HCT116 (cell line): ENCODE data around the gene ZNF555. TPM values are rescaled to one million over a fixed set of nuclear protein-coding genes. Genes with fewer than 3 reads are reported as not detected.

Source experiments
- ATAC-seq: fragments of 200-7000 bp; cut with Tn5 transposase; 2 replicates; pipeline ENCODE4 v1.9.1; 2020; ENCODE audit warnings: mild to moderate bottlenecking, moderate library complexity
- BruUV-seq: library from RNA; stranded (reverse); fragments of 400-500 nt; replicated peaks from 2 replicates; lab custom pipeline; 2021; lab: Mats Ljungman, UMichigan
- CTCF ChIA-PET: fragments of 300-600 bp; sonication (Branson Sonifier 250); formaldehyde crosslinking; loops from one replicate; lab custom pipeline; 2021; ENCODE audit warnings: antibody characterized with exemption; lab: Charles Lee
- POLR2A ChIA-PET: fragments of 300-600, 350-600 bp; sonication (Branson Sonifier 250); formaldehyde crosslinking; loops from one replicate; lab custom pipeline; 2021; ENCODE audit warnings: antibody characterized with exemption; lab: Charles Lee
- RAD21 ChIA-PET, 2 experiments: fragments of 300-600 bp; sonication (Branson Sonifier 250); formaldehyde crosslinking; loops; one replicate each; lab custom pipeline; 2023; ENCODE audit warnings: low total read pairs in 2 of 2; ENCODE audit not compliant: uncharacterized antibody in 2 of 2, unreplicated experiment in 2 of 2, low non-redundant PET in 1 of 2; lab: Charles Lee
- DNase-seq: peaks from one replicate; pipeline ENCODE4 v3.0.0-alpha.2; 2010; ENCODE audit warnings: low read depth, low spot score
- H2AFZ ChIP-seq: fragments of 200-600 bp; shearing (Covaris generic), sonication (generic); 2 replicates; pipeline ENCODE4 v1.6.1; 2017; ENCODE audit warnings: low read depth, mixed run types, mixed read lengths, antibody characterized with exemption, low read length; ENCODE audit not compliant: poor library complexity, severe bottlenecking
- H3K27ac ChIP-seq: 2 replicates; pipeline ENCODE4 v1.5.1; 2012; ENCODE audit warnings: low read depth, low read length
- H3K27me3 ChIP-seq: fragments of 200-600 bp; sonication (generic); 2 replicates; pipeline ENCODE4 v1.6.1; 2016; ENCODE audit warnings: mixed run types, low read length, mixed read lengths; ENCODE audit not compliant: insufficient read depth
- H3K36me3 ChIP-seq, 2 experiments: fragments of 200-500 bp in 1 of 2; fragments of 200-600 bp in 1 of 2; sonication (Bioruptor generic) in 1 of 2; sonication (generic) in 1 of 2; 2 replicates each; pipeline versions ENCODE4 v1.5.1 to v1.6.1; 2014 to 2016; ENCODE audit warnings: low read length in 2 of 2, inconsistent platforms in 1 of 2, mixed read lengths in 1 of 2, mixed run types in 1 of 2; ENCODE audit not compliant: insufficient read depth in 2 of 2, control insufficient read depth in 1 of 2
- H3K4me1 ChIP-seq, 2 experiments: fragments of 200-600 bp in 1 of 2; sonication (generic) in 1 of 2; 2 replicates each; pipeline versions ENCODE4 v1.5.1 to v1.6.1; 2012 to 2017; ENCODE audit warnings: low read length in 2 of 2, inconsistent platforms in 1 of 2, mild to moderate bottlenecking in 1 of 2, mixed read lengths in 1 of 2, mixed run types in 1 of 2, moderate library complexity in 1 of 2; ENCODE audit not compliant: insufficient read depth in 2 of 2, control insufficient read depth in 1 of 2
- H3K4me2 ChIP-seq: fragments of 200-600 bp; sonication (generic); 2 replicates; pipeline ENCODE4 v1.6.1; 2017; ENCODE audit warnings: mixed run types, low read length, mixed read lengths
- H3K4me3 ChIP-seq, 2 experiments: fragments of 200-600 bp in 1 of 2; sonication (generic) in 1 of 2; replicated peaks in 1 of 2; 2 replicates each; pipeline ENCODE4 v1.5.1; 2011 to 2016; ENCODE audit warnings: low read length in 2 of 2, control low read depth in 1 of 2, low read depth in 1 of 2, mild to moderate bottlenecking in 1 of 2, mixed read lengths in 1 of 2, mixed run types in 1 of 2
- H3K79me2 ChIP-seq: fragments of 200-600 bp; sonication (generic); 2 replicates; pipeline ENCODE4 v1.6.1; 2017; ENCODE audit warnings: mild to moderate bottlenecking, mixed run types, low read length, moderate library complexity, mixed read lengths; ENCODE audit not compliant: insufficient read depth
- H3K9ac ChIP-seq: fragments of 200-600 bp; sonication (generic); 2 replicates; pipeline ENCODE4 v1.6.1; 2016; ENCODE audit warnings: low read length, mixed read lengths
- H3K9me2 ChIP-seq: fragments of 200-600 bp; sonication (generic), shearing (Covaris generic); 2 replicates; pipeline ENCODE4 v1.6.1; 2017; ENCODE audit warnings: mixed run types, mild to moderate bottlenecking, moderate library complexity; ENCODE audit not compliant: insufficient read depth
- H3K9me3 ChIP-seq, 2 experiments: fragments of 200-500 bp in 1 of 2; fragments of 200-600 bp in 1 of 2; sonication (Bioruptor generic) in 1 of 2; sonication (generic) in 1 of 2; 2 replicates each; pipeline ENCODE4 v1.6.1; 2014 to 2017; ENCODE audit warnings: low read length in 2 of 2, mixed read lengths in 2 of 2, inconsistent platforms in 1 of 2, low read depth in 1 of 2, mild to moderate bottlenecking in 1 of 2, mixed run types in 1 of 2, moderate library complexity in 1 of 2; ENCODE audit not compliant: control insufficient read depth in 1 of 2, insufficient read depth in 1 of 2
- H4K20me1 ChIP-seq: fragments of 200-600 bp; sonication (generic), shearing (Covaris generic); 2 replicates; pipeline ENCODE4 v1.6.1; 2017; ENCODE audit warnings: mixed run types, mild to moderate bottlenecking, moderate library complexity; ENCODE audit not compliant: insufficient read depth
- ATF3 ChIP-seq: IDR thresholded peaks from 2 replicates; pipeline ENCODE4 v1.6.1; 2012
- CBX3 ChIP-seq: IDR thresholded peaks from 2 replicates; pipeline ENCODE4 v1.6.1; 2012; ENCODE audit warnings: low read depth
- CEBPB ChIP-seq: IDR thresholded peaks from 2 replicates; pipeline ENCODE4 v1.6.1; 2012; ENCODE audit warnings: low read depth
- EGR1 ChIP-seq: IDR thresholded peaks from 2 replicates; pipeline ENCODE4 v1.6.1; 2012; ENCODE audit warnings: low read depth
- ELF1 ChIP-seq: IDR thresholded peaks from 2 replicates; pipeline ENCODE4 v1.6.1; 2012; ENCODE audit warnings: low read depth, borderline replicate concordance
- EZH2 ChIP-seq: fragments of 200-600 bp; sonication (generic); IDR thresholded peaks from 2 replicates; pipeline ENCODE4 v1.6.1; 2017; ENCODE audit warnings: antibody characterized with exemption, mixed run types
- EZH2phosphoT487 ChIP-seq: fragments of 200-600 bp; IDR thresholded peaks from 2 replicates; pipeline ENCODE4 v1.6.1; 2018; ENCODE audit warnings: antibody characterized with exemption, borderline replicate concordance
- FOSL1 ChIP-seq: IDR thresholded peaks from 2 replicates; pipeline ENCODE4 v1.6.1; 2012; ENCODE audit warnings: low read depth
- JUND ChIP-seq: IDR thresholded peaks from 2 replicates; pipeline ENCODE4 v1.6.1; 2012
- MAX ChIP-seq: IDR thresholded peaks from 2 replicates; pipeline ENCODE4 v1.6.1; 2012
- POLR2A ChIP-seq: IDR thresholded peaks from 2 replicates; pipeline ENCODE4 v1.7.0; 2011; ENCODE audit warnings: borderline replicate concordance; ENCODE audit not compliant: insufficient read depth, insufficient read length; ENCODE audit errors: extremely low read depth
- RAD21 ChIP-seq: IDR thresholded peaks from 2 replicates; pipeline ENCODE4 v1.6.1; 2012; ENCODE audit warnings: low read depth, mild to moderate bottlenecking
- REST ChIP-seq: IDR thresholded peaks from 2 replicates; pipeline ENCODE4 v1.6.1; 2012; ENCODE audit warnings: low read depth
- SIN3A ChIP-seq: IDR thresholded peaks from 2 replicates; pipeline ENCODE4 v1.6.1; 2012; ENCODE audit warnings: low read depth
- SP1 ChIP-seq: IDR thresholded peaks from 2 replicates; pipeline ENCODE4 v1.6.1; 2012; ENCODE audit warnings: low read depth
- SRF ChIP-seq: IDR thresholded peaks from 2 replicates; pipeline ENCODE4 v1.6.1; 2012; ENCODE audit warnings: low read depth
- YY1 ChIP-seq: IDR thresholded peaks from 2 replicates; pipeline ENCODE4 v1.6.1; 2011; ENCODE audit warnings: low read length, low read depth, moderate library complexity, mild to moderate bottlenecking; ENCODE audit not compliant: insufficient replicate concordance; ENCODE audit errors: extremely low read depth
- ZFX ChIP-seq: fragments of 450-650 bp; IDR thresholded peaks from 2 replicates; pipeline ENCODE4 v1.6.1; 2017
- intact Hi-C: fragments of 100-400 bp; cut with micrococcal nuclease; formaldehyde crosslinking; loops from 2 replicates; pipeline ENCODE4 v1.10.0; 2022
- total RNA-seq: library from RNA; stranded (reverse); gene quantifications from one replicate; pipeline ENCODE4 v1.2.1, GENCODE V29; 2021; ENCODE audit not compliant: unreplicated experiment

Gene ZNF555
- total RNA-seq, 1 experiment from 2014 or later = 4.5 TPM

DNA sequence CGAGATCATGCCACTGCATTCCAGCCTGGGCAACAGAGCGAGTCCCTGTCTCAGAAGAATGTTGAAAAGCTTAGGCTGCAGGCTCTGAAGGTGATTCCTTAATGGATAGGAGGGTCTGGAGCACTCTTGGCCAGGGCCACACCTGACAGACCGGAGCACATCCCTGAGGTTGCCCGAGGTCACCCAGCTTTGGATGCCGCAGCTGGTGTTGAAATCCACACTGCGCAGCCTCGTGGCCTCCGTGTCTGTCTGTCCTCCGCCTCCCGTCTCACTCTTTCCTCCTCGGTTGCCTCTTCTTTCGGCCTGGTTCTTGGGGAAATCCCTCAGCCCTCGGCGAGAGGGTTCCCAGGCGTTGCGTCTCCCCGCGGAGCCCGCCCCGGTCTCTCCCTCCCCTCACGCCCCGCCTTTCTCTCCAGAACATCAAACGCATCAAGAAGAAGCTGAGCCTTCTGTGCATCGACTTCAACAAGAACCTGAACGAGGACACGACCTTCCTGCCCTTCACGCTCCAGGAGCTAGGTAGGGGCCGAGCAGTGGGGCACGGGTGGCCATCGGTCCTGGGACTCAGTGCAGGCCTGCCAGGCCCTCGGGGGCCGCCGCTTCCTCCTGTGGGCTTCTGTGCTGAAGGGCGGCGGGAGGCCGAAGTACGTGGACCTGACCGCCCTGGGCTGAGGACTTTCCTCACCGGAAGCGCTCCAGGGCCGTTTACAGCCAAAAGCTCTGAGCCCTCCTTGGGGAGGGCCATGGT lies 41.8 kb upstream of the ZNF555 start:
- Histone ChIP-seq H3K4me1 (peaks cover 0 to 6% of the 10 kb centered on the region in 2 experiments; a peak in 2 of 4 replicates), H3K27me3 (no peaks in the 10 kb centered on the region), H3K79me2 (peaks cover 48% of the 10 kb centered on the region), H2AFZ (no peak overlapping the region), H3K27ac (no peak overlapping the region), H3K9ac (no peak overlapping the region), H3K9me3 (no peaks in the 10 kb centered on the region), H3K4me2 (no peak overlapping the region), H3K36me3 (peaks cover 41 to 53% of the 10 kb centered on the region in 2 experiments; a peak in 3 of 4 replicates), H3K4me3 (no peak overlapping the region), H4K20me1 (no peaks in the 10 kb centered on the region), H3K9me2 (no peaks in the 10 kb centered on the region)
- DNase-seq (no peak), ATAC-seq (no peak)
- no TSS peak for BruUV-seq
- CTCF ChIA-PET = interaction anchor here (0.8 kb wide), 1 partner anchor 151 kb away, joined by 3 read pairs; no protein-coding TSS in a partner anchor
- POLR2A ChIA-PET = no interaction called here
- TF ChIP-seq POLR2A = no peak
- intact Hi-C loops = no loop called here
- RAD21 ChIA-PET = no interaction called here

GRCh38 chr19:2800506-2800905 lies 40.8 kb upstream of the ZNF555 start:
- H4K20me1 ChIP-seq = no peaks in the 10 kb centered on the region
- POLR2A ChIA-PET = no interaction called here
- no peak for TF ChIP-seq SP1
- no peak for TF ChIP-seq EZH2phosphoT487
- TF ChIP-seq RAD21 = no peak
- no peak for TF ChIP-seq ELF1
- TF ChIP-seq EZH2 = no peak
- no peak for TF ChIP-seq SIN3A
- no peak for TF ChIP-seq POLR2A
- no peak for TF ChIP-seq ATF3
- no peak for TF ChIP-seq YY1
- TF ChIP-seq CEBPB = no peak
- no peak for TF ChIP-seq REST
- TF ChIP-seq ZFX = no peak
- TF ChIP-seq EGR1 = no peak
- TF ChIP-seq JUND = no peak
- no peak for TF ChIP-seq CBX3
- TF ChIP-seq SRF = no peak
- TF ChIP-seq FOSL1 = no peak
- TF ChIP-seq MAX = no peak

More at GRCh38 chr19:2800506-2800905, 40.8 kb upstream of the ZNF555 start:
- RAD21 ChIA-PET = no interaction called here
- CTCF ChIA-PET = no interaction called here
- H2AFZ ChIP-seq = no peak overlapping the region
- H3K36me3 ChIP-seq = peaks cover 42 to 56% of the 10 kb centered on the region in 2 experiments; a peak in 3 of 4 replicates
- no peak overlapping the region for H3K4me2 ChIP-seq
- DNase-seq = no peak
- no peak for ATAC-seq
- no peak overlapping the region for H3K4me3 ChIP-seq
- intact Hi-C loops = no loop called here
- H3K9ac ChIP-seq = no peak overlapping the region
- peaks cover 0 to 6% of the 10 kb centered on the region in 2 experiments; a peak in 2 of 4 replicates for H3K4me1 ChIP-seq
- no peaks in the 10 kb centered on the region for H3K9me2 ChIP-seq
- H3K79me2 ChIP-seq = peaks cover 46% of the 10 kb centered on the region
- no TSS peak for BruUV-seq
- no peak overlapping the region for H3K27ac ChIP-seq
- no peaks in the 10 kb centered on the region for H3K27me3 ChIP-seq
- H3K9me3 ChIP-seq = no peaks in the 10 kb centered on the region
